Neural progenitor cell (in vitro differentiated cells): ENCODE data around the gene SYNCRIP.

Experiments
- CTCF ChIP-seq: fragments of 200-600 bp; sonication (generic); IDR thresholded peaks from 2 replicates; pipeline ENCODE4 v1.5.1; 2017; ENCODE audit warnings: antibody characterized with exemption, mild to moderate bottlenecking
- EZH2 ChIP-seq: fragments of 200-600 bp; sonication (generic); IDR thresholded peaks from 2 replicates; pipeline ENCODE4 v1.6.1; 2017; ENCODE audit warnings: antibody characterized with exemption, mild to moderate bottlenecking, moderate library complexity

- no peak for TF ChIP-seq CTCF
- TF ChIP-seq EZH2, result no peak
Measured at GRCh38 chr6:85585741-85586140, 56.9 kb downstream of the SYNCRIP start.
